Renal pelvis (tissue), 4 donors: Measurements from ENCODE around the gene GPR107. TPM values are rescaled to one million over a fixed set of nuclear protein-coding genes. Genes with fewer than 3 reads are reported as not detected.

ENCODE experiments used
- DNase-seq: peaks from one replicate; pipeline ENCODE4 v3.0.0-alpha.2; 2013
- polyA plus RNA-seq, 3 donors: library from polyadenylated mRNA; unstranded; fragments of 120-200 nt; gene quantifications; one replicate each; pipeline ENCODE4 v1.2.1, GENCODE V29; 2013; ENCODE audit not compliant: insufficient read length in 3 of 3

Gene GPR107
- polyA plus RNA-seq, 3 donors = 53.3 to 58.7 (median 56.5) TPM

DNA sequence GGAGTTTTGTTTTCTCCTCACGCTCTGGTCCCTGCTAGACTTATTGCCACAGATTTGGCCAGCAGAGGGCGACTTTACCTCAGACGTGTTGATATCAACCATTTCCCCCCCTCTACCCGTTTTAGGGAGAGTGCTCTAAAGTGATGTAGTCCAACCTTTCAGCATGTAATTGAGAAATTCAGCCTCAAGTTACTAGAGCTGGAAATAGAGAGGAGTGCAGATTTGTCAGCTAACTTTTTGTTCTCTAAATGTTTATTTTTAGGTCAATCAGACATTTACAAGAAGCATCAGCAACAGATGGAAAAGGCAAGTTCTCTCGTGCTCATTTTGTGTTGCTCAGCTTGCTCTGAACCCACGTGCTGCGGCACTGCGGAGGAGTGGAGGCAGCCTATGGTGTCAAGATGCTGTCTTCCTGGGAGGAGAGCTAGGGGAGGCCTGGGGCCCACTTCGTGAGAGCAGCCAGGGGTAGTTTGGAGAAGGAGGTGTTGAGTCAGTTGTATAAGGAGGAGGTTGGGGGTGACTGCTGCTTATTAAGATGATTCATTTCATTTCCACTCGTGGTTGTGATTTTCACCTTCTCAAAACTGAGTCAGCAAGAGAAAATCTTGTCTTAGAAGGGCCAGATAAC lies 53.6 kb downstream of the GPR107 start:
- peak; percentile 83 for DNase-seq

DNA sequence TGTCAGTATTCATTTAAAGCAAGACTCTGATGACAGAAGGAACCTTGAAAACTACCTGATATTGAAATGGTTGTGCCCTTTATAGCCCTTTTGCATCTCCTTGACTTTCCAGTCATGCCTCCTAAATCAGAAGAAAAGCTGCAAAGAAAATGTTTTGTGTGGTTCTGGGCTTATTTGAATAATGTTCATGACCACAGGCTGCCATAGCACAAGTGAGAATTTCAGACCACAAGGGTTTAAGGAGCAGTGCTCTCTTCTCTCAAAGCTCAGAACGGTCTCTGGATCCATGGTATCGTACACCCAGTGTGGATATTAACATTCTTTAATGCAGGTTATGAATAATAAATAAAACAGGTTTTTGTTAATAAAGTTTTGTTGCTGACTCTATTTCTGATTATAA lies 54.2 kb downstream of the GPR107 start:
- no peak for DNase-seq

DNA sequence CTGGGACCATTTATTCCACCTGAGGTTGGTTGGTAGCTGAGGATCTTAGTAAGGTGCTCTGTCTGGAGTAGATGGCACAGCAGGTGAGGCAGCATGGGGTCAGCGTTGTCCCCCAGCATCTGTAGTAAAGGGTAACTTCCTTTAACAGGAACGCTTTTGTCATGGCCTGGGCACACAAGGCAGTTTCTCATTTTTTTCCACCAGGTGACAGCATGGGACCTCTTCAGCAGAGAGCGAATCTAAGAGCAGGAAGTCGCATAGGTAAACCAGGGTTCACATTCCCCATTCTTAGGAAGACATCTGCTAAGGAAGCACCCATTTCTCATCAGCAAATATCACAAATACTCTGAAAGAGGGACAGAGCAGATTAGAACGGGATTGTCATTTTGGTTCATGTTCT lies 56.5 kb downstream of the GPR107 start:
- DNase-seq = no peak

DNA sequence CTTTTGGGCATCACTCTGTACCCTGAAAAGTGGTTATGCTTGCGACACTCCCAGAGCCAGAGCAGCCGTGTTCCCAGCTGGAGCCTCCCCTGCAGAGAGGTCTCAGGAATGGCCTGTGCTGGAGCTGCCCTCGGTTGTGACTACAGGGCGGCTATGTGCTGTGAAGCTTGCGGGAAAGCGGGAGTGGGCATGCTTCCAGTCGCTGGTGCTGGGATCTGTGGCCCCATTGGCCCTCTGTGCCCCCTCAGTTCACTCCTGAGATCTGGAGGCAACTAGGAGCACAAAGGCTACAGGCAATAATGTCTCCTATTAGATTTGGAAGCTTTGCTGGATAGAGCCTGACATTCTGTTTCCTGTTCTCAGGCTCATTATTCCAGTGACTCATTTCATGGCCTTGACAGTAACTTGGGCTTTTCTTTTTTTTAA lies 56.9 kb downstream of the GPR107 start:
- no peak for DNase-seq

DNA sequence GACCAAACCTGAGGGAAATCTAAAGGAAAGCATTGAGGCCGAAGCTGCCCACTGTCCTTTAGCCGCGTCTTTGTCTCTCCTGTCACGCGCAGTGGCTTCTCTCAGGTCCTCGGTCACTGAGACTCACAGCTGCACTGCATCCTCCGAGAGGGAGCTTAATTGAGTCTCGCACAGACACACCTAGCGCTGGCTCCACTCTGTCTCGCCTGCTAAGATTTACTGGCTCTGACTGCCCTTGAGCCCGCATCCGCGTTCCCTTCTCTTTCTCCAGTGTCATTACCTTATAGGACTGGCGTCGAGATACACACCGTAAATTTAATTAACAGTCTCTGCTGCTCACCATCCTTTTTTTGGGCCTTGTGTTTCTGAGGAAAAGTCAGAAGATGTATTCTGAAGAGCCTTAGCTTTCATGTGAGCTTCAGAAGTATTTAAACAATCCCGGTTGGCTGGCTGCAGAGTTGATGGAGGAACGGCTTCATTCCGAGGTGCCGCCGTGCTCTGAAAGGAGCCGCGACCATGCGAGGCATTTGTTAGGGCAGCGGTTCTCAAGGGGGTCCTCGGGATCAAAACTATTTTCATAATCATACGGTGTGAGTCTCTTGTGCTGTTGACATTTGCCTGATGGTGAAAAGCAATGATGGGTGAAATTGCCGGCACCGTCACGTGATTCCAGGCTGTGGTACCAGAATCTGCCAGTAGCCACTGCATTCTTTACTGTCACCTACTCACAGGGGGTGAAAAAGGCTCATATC lies 58.3 kb downstream of the GPR107 start:
- peak; percentile 66 for DNase-seq

DNA sequence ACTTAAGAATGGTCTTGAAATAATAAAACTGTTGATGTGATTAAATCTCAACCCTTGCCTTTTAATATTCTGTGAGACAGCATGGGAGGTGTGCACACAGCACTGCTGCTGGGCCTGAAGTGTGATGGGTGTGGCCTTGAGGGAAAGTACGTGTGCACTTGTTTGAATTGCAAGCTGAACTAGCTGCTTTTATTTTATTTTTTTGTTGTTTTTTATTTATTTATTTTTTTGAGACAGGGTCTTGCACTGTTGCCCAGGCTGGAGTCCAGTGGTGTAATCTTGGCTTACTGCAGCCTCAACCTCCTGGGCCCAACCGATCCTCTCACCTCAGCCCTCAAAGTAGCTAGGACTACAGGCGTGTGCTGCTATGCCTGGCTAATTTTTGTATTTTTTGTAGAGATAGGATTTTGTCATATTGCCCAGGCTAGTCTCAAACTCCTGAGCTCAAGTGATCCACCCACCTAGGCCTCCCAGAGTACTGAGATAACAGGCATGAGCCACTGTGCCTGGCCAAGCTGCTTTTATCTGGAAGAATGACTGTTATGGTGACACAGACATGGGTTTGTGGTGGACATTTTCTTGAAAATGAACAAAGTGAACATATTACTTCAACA lies 58.9 kb downstream of the GPR107 start:
- no peak for DNase-seq

DNA sequence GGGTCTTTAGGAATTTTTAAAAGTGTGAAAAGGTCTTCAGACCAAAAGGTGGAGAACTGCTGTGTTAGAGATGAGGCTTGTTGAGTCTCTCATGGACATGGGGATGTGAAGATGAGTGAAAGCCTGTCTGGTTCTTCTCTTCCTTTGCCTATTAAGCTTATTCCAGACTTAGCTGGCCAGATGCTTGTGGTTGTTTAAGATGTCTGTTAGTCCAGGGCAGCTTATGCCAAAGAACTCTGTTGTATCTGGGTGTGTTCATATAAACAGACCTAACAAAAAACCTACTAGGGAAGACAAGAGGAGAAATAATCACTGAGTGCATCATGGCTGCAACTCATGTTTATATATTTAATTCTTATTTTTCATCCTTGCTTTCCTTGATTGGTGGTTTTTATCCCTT lies 61.0 kb downstream of the GPR107 start:
- no peak for DNase-seq

DNA sequence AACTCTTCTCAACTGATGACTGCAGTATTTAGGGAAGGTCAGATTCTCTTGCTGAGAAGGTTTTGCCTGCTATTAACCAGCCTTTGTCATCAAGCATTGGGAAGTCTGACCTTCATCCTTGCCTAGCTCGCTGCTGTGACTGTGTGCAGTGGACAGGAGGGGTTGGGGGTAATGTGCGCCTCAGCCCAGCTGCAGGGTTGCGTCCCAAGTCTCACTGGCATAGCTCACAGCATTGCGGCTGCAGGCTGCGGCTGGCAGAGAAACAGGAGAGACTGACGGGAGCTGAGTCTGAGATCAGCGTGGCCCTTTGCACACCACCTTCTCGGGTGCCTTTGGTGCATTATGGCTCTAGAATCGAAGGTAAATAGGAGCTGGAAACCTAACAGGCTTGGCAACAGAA lies 62.6 kb downstream of the GPR107 start:
- no peak for DNase-seq

DNA sequence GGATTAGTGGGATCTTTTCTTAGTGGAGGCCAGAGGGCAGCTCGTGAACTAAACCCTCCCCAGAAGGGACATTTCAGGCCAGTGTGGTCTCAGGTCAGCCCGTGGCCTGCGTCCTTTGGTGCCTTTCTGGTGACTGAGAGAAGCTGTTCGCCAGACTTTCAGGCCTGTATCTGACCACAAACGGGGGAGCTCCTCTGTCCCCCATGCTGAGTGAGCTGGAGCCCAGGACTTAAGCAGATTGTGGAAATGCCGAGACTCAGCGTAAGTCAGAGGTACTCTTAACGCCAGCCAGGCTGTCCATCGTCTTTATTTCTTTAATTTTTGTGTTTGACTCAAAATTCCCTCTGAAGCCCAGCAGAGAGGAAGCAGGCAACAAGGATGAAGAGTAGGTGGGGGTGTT lies 63.7 kb downstream of the GPR107 start:
- no peak for DNase-seq

DNA sequence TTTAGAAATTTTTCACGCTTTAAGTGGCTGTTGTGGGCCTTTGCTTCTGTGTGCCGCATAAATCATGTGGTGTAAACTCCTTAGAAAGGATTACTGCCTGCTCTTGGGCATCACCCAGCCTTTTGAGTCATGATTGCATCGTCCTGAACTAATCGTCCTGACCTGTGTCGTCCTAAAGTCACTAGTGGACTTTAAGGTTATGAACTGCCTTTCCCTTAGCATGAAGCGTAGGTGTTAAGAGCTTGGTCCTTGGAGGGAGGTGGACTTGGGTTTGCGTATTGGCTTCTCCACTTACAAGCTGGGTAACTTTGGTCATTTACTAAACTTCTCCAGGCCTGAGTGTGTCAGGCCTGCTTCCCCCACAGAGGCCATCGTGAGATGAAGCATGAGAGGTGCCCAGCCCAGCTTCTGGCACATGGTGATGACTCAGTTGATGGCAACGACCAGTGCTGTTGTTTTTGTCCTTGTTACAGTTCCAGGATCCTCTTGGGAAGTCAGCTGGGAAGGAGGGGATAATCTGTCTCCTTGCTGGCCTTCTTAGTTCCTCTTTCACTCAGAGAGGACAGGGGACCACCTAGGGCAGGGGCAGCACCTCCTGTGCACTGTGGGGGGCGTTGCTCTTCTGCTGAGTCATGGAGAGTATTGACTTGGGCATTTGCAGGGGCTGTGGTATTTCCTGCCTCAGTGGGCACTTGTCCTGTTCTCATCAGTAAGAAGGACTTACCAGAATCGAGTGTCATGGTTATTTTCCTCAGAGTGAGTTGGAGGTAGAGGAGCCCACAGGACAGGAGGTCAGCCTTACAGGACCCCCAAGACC lies 64.3 kb downstream of the GPR107 start:
- DNase-seq = no peak

DNA sequence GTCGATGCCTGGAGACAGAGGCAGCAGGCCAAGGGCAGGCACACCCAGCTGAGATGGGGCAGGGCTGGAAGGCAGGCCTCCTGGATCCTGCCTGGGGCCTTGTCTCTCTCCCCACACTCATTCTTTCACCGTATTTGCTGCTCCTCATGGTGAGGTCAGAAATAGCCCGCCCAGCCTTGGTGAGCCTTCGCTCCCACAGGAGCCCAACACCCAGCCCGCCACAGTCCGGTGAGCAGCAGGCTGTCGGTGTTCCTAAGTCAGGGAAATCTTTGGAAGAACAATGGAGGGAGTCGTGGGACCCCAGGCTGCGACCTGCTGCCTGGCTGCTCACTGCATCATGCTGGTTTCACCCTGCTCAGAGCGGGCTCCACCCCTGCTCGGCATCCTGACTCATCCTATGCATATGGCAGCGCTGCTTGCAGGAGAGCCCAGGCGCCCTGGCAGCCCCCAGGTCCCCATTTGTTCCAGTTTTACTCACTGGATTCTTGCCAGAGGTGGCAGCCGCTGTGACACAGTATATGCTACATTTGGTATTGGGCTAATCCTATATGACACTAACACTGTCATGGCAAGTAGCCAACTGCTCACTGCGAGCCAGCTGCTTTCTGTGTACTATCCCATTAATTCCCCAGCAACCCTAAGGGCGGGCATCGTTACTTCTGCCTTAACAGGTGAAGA lies 65.3 kb downstream of the GPR107 start:
- DNase-seq = no peak

DNA sequence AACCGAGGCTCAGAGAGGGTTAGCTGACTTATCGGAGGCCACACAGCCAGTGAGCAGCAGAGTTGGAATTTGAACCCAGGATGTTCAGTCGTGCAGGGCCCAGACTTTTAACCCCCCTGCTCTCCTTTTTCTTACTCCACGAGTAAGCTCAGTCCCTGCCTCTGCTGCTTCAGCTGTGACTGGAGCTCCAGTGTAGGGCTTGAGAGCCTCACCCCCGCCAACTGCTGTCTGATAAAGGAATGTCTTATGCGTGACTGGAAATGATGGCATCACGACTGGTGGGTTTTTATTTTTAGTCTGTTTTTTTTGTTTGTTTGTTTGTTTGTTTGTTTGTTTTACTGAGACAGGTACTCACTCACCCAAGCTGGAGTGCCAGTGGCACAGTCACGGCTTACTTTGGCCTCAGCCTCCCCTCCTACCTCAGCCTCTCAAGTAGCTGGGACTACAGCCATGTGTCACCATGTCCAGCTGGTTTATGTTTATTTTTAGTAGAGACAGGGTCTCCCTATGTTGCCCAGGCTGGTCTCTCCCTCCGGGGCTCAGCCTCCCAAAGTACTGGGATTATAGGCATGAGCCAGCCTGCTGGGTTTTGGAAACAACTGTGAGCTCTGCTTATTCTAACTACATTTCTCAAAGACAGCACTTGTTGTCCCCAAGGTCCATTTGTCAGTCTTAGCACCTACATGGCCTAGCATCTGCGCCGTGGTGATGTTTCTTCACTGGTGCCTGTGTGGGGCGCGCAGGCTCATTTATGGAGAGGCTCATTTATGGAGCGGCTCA lies 66.0 kb downstream of the GPR107 start:
- DNase-seq = no peak

DNA sequence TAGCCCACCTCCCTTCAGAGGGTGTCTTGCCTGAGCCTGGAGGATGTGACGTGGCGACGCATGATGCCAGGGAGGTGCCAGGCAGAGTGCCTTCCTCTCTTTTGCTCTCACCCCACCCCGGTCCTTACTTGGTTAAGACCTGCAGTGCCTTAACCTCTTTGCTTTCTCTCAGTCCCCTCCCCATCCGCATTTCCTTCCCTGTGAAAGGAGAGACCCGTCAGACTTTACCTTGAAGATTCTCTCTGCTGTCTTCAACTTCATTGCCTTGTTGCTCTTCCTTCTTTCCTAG lies 66.5 kb downstream of the GPR107 start:
- no peak for DNase-seq

DNA sequence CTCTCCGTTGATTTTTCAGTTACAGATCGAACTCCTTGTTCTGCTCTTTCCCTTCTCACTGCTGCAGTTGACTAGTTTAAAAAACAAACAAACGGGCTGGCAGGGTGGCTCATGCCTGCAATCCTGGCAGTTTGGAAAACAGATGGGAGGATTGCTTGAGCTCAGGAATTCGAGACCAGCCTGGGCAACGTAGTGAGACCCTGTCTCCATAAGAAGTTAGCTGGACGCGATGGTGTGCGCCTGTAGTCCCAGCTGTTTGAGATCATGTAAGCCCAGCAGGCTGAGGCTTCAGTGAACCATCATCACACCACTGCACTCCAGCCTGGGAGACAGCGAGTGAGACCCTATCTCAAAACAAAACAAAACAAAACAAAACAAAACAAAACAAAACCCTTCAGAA lies 67.1 kb downstream of the GPR107 start:
- DNase-seq = no peak

DNA sequence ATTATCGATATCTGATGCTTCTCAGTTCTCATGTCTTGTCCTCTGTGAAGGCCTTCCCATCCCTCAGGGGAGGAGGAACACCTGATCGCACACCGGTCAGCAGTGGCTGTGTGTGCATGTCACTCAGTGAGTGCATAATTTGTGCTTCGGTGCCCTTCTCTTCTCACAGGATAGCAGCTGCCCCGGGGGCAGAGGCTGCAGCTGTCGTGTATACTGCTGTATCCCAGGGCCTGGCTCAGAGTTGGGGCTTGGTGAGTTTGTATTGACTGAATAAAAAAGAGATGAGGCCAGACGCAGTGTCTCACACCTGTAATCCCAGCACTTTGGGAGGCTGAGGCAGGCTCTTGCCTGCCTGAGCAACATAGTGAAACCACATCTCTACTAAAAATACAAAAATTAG lies 68.8 kb downstream of the GPR107 start:
- no peak for DNase-seq

DNA sequence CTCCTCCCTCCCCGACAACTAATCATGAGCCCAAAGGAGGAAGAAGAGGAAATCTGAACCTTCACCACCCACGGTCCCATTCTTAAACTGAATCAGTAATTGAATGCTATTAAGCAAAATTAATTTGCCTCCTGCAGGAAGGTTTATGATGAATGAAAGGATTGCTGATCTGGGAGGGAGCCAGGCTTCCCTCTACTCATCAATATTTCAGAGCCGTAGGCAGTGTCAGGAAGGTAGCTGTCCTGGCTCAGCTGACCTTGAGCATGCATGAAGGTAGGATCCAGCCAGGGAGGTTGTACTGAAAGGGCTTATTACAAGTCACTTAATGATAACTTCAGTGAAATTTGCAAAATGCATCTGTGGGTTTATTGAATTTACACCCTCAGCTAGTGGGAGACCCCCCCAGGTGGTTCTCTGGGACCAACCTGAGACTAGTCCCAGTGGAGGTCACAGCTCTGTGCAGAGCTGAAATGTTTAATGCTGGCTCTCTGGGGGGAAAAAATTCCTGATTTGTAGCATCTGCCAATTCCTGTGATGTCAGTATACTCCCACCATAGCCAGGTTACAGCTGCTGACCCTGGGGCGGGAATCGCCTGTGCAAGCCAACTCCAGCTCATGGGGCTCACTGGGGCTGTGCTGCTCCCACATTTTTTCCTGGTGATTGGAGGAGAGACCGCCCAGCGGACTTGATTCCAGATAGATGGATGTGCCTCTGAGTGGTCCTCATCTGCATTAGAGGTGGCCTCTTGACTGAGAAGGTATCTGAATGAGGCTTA lies 70.6 kb downstream of the GPR107 start:
- DNase-seq = no peak

DNA sequence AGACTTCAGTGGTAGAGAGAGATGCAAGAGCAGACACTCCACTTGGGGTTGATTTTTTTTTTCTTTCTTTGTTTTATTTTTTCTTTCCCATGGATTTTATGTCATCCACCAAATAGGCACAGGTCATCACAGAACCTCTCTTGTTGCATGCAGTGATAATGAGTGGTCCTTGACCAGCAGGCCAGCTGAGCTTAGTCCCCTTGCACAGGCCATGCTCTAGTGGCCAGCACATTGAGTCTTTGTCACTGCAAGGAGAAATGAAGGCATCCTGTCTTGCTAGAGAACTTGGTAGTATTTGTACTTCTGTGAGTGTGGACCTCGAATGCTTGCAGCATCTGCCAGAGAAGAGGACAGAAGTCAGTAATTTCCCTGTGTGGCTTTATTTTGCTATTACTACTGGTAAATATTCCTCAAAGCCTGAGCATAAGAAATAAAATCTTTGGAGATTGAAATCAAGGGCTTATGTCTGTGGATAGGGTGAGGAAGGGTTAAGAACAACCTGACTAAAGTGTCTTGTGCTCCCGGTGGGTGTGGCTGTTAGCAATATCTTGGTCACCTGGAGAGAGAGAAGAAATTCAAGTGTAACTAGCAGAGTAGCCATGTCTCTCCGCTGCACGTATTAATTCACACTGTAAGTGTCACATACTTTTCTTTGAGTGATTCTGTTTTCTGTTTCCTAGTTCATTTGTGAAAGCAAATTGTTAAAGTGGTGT lies 73.2 kb downstream of the GPR107 start:
- no peak for DNase-seq

DNA sequence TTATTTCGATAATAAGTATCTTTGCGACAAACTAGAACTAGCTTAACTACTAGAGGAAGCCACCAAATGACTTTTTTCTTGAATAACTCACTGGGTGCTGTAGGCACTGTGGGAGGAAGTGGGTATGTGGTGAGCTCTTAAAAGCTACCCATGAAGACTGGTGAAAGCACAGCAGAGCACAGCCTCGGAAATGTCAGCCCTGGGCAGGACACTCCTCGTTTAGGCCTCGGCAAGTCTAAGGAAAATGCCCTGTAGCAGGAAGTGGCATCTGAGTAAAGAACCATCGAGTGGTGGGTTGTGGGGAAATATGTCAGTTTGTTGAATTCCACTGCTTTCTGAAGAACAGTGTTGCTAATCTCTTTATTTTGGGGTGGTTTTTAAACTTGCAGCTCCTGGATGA lies 74.5 kb downstream of the GPR107 start:
- DNase-seq = no peak

DNA sequence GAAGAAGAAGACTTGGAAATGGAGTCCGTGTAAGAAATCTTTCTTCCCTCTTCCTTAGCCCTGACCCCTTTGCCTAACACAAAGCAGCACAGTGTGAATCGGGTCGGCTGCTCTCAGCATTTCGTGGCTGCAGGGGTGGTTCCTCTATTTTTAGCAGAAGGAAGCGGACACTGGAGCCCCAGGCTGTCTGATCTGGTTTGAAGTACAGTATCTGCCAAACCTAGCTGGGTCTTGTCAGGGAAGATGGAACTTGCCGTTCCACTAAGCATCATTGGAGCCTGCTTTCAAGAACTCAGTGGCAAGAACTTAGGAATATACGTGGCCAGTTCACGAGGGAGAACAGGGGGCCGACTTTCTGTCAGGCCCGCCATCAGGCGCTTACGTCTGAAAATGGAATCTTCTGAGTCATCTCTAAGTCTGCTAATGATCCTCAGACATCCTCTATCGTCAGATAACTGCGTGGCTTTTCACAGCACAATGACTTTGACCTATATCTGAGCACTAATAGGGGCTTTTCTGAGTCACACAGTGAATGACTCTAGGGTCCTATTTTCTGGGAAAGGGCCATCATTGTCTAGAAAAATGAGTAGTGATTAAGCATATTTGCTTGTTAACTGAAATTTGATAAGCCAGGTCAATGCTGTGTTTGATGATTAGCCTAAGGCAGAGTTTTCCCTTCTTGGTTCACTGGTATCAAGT lies 75.2 kb downstream of the GPR107 start:
- DNase-seq = no peak
